HG03575 (cell line): Measurements from ENCODE around the gene CLCA4.
"Not testable (repeated sequence)": the region's sequence is repeated elsewhere in the genome, so short reads cannot be mapped to it uniquely, and the experiment has no call there.

Source experiments
- ATAC-seq: cut with Tn5 transposase; IDR thresholded peaks from one replicate; pipeline ENCODE4 v1.9.1; 2021; ENCODE audit not compliant: unreplicated experiment, insufficient number of reproducible peaks, low FRiP score; ENCODE audit errors: extremely low read depth

The CLCA4 gene

DNA sequence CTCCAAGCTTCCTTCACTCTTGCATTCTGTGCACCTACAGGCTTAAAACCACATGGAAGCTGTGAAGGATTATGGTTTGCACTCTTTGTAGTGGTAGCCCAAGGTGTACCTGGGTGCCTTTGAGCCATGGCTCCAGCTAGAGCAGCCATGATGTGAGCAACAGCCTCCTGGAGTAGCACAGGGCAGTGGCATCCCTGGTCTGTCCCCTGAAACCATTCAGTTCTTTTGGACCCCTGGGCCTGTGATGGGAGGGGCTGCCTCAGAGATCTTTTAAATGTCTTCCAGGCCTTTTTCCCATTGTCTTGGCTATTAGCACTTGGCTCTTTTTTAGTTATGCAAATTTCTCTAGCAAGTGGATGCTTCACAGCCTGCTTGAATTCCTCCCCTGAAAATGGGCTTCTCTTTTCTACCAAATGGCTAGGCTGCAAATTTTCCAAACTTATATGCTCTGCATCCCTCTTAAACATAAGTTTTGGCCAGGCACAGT is 47.4 kb downstream of the CLCA4 start:
- no peak for ATAC-seq

DNA sequence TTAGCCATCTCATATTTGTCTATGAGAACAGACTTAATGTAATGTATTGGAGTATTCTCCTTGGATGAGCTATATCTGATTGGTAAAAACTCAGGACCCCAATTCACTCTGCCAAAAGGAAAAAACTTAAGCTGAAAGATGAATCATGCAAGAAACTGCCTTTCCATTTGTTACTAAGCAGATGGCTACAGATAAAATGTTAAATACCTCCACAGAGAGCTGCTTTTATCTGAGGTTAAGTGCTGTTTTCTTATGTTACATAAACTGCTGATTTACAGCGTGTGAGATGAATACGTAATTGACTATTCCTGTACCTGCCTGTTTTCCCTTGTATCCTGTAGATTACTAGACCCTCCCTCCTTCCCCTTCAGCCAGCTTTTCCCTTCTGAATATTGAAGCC is 49.3 kb downstream of the CLCA4 start:
- ATAC-seq = no peak

- no peak for ATAC-seq
Observed at GRCh38 chr1:86596741-86597290, 49.9 kb downstream of the CLCA4 start.

DNA sequence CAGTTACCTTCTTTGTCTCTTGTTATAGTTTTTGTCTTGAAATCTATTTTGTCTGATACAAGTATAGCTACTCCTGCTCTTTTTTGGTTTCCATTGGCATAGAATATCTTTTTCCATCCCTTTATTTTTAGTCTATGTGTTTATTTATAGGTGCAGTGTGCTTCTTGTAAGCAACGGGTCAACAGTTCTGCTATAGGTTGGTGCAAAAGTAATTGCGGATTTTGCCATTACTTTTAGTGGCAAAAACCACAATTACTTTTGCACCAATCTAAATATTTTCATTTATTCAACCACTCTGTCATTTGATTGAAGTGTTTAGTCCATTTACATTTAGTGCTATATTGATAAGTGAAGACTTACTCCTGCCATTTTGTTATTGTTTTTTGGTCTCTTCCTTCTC is 59.2 kb downstream of the CLCA4 start:
- not testable (repeated sequence) for ATAC-seq

- no peak for ATAC-seq
Observed at GRCh38 chr1:86616433-86616832, 69.6 kb downstream of the CLCA4 start.

DNA sequence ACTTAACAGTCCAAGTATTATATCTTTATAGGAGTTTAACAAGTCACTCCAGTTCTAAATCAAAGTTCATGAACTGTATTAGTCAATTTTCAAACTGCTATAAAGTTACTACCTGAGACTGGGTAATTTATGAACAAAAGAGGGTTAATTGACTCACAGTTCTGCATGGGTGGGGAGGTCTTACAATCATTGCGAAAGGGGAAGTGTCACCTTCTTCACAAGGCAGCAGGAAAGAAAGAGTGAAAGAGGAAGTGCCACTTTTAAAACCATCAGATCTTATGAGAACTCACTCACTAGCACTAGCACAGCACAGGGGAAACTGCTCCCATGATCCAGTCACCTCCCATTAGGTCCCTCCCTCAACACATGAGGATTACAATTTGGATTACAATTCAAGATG is 70.0 kb downstream of the CLCA4 start:
- ATAC-seq = peak; percentile 99

DNA sequence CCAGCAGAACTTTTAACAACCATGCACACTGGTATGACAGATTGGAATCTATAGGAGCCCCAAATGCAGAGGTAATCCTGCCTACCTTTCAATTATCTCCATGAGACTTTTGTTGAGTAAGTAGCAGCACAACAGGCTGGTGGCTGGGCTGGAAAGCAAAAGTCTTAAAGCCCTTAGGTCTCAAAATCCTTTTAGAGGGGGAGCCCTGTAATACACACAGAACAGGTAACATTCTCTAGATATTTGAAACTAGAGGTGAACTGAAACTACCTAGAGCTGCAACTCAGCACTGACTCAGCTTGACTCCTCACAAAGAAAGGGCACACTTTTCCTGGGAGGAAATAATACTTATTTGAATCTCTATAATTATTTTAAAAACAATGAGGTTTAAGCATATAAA is 71.5 kb downstream of the CLCA4 start:
- ATAC-seq = no peak

GRCh38 chr1:86619313-86619712 is 72.4 kb downstream of the CLCA4 start:
- ATAC-seq = no peak

- no peak for ATAC-seq
Observed at GRCh38 chr1:86621286-86621685, 74.4 kb downstream of the CLCA4 start.
